Ovary (tissue), 10 donors: ENCODE measurements around the gene NEMP1. TPM values are rescaled to one million over a fixed set of nuclear protein-coding genes. Genes with fewer than 3 reads are reported as not detected.

ENCODE experiments used
- DNase-seq, 5 donors: peaks; one replicate each; pipeline ENCODE4 v3.0.0-alpha.2; 2019 to 2020
- H3K27ac ChIP-seq, 2 donors: fragments of 200-600 bp; one replicate each; pipeline versions ENCODE4 v1.5.1 to v1.8.0; 2019 to 2022
- H3K27me3 ChIP-seq: fragments of 200-600 bp; one replicate; pipeline ENCODE4 v1.8.0; 2022
- H3K36me3 ChIP-seq: fragments of 200-600 bp; sonication (generic); one replicate; pipeline ENCODE4 v1.5.1; 2019
- H3K4me1 ChIP-seq: one replicate; pipeline ENCODE4 v1.8.1; 2013; ENCODE audit warnings: mild to moderate bottlenecking, moderate library complexity; ENCODE audit not compliant: insufficient read depth
- H3K4me3 ChIP-seq: fragments of 200-600 bp; sonication (generic); one replicate; pipeline ENCODE4 v1.5.1; 2017
- H3K9me3 ChIP-seq, 2 donors: fragments of 200-600 bp in 1 of 2; sonication (generic) in 1 of 2; one replicate each; pipeline versions ENCODE4 v1.5.1 to v1.8.1; 2013 to 2019; ENCODE audit warnings: mild to moderate bottlenecking in 1 of 2, moderate library complexity in 1 of 2
- EP300 ChIP-seq: sonication (generic); formaldehyde crosslinking; IDR thresholded peaks from one replicate; pipeline ENCODE4 v1.6.1; 2017; ENCODE audit warnings: antibody characterized with exemption
- POLR2A ChIP-seq: fragments of 450-650 bp; IDR thresholded peaks from one replicate; pipeline ENCODE4 v1.6.1; 2017; ENCODE audit warnings: antibody characterized with exemption, mild to moderate bottlenecking, moderate library complexity
- WGBS, 3 donors: extraction: QIAGEN DNeasy Blood & Tissue Kit in 1 of 3; methylation state at CpG; one replicate each; pipeline versions ENCODE4 v1.1.5 to v1.1.7; 2013 to 2017; 5-methylcytosine and 5-hydroxymethylcytosine counted together
- intact Hi-C, 4 donors: fragments of 100-400 bp; cut with DNase I; formaldehyde crosslinking; loops; one replicate each; pipeline versions ENCODE4 v1.11.0 to v1.15.1; 2022 to 2023
- long read RNA-seq, 3 donors: library from polyadenylated mRNA in 2 of 3; unstranded in 2 of 3; transcript quantifications; one replicate each; pipeline ENCODE4 v2.0.0 and lab custom pipeline, GENCODE V29; 2021 to 2026
- polyA plus RNA-seq, 2 donors: library from polyadenylated mRNA; stranded (reverse); fragments of 200-250 nt in 1 of 2; fragments of 350-450 nt in 1 of 2; fragmentation: Illumina TruSeq in 1 of 2; extraction: RNeasy Lipid Tissue Mini Kit (QIAGEN cat#74804) in 1 of 2; gene quantifications; one replicate each; pipeline ENCODE4 v1.2.3, GENCODE V29; 2013 to 2014
- total RNA-seq, 7 donors: library from RNA; depleted of rRNA in 2 of 7; stranded (reverse); fragments of >200 nt in 2 of 7; fragmentation: NEBNext Ultra II Directional in 3 of 7; extraction: Animal tissue kit (Norgen Biotek cat#: 25700) in 3 of 7; gene quantifications; one replicate each; pipeline versions ENCODE4 v1.1.0 to v1.2.4, GENCODE V29; 2016 to 2023
- TF ChIP-seq, protein P1 (sequence below), 3 donors: fragments of 450-650 bp in 2 of 3; fragments of 200-600 bp in 1 of 3; IDR thresholded peaks; one replicate each; pipeline versions ENCODE4 v1.5.1 to v1.8.0; 2016 to 2022; ENCODE audit warnings: antibody characterized with exemption in 3 of 3, mild to moderate bottlenecking in 1 of 3
- donor health status: DM: no; HTN: no; CAD: no; lungs with moderate emphysema.
- donor health status: DM: no; HTN: no; CAD: no.
- donor health status: Bipolar disorder and iron deficiency.
- donor health status: DM: yes; HTN: yes; CAD: no.
- donor health status: DM: no; HTN: no; CAD: no.
- donor health status: DM: yes; HTN: yes; CAD: no.

NEMP1 gene
- total RNA-seq (10 to 100 TPM in 5 of 7 donors, 1 to 10 TPM in 2; 6.8 to 14.9 (median 10.8) TPM), polyA plus RNA-seq (10 to 100 TPM in 1 of 2 donors, 1 to 10 TPM in 1; 5.8 to 11.1 TPM)
- long read RNA-seq, donor 1, partial matches to known transcripts = 5 of 11 reads
- long read RNA-seq, donor 1, other reads (novel, unspliced or antisense) = 6 of 11 reads
- long read RNA-seq, donor 2, full-length matches to known transcripts = 12 of 12 reads
- long read RNA-seq, donor 2, partial matches to known transcripts = 0 of 12 reads
- long read RNA-seq, donor 2, other reads (novel, unspliced or antisense) = 0 of 12 reads
- long read RNA-seq, donor 3, partial matches to known transcripts = 1 of 11 reads
- long read RNA-seq, donor 3, other reads (novel, unspliced or antisense) = 10 of 11 reads

DNA sequence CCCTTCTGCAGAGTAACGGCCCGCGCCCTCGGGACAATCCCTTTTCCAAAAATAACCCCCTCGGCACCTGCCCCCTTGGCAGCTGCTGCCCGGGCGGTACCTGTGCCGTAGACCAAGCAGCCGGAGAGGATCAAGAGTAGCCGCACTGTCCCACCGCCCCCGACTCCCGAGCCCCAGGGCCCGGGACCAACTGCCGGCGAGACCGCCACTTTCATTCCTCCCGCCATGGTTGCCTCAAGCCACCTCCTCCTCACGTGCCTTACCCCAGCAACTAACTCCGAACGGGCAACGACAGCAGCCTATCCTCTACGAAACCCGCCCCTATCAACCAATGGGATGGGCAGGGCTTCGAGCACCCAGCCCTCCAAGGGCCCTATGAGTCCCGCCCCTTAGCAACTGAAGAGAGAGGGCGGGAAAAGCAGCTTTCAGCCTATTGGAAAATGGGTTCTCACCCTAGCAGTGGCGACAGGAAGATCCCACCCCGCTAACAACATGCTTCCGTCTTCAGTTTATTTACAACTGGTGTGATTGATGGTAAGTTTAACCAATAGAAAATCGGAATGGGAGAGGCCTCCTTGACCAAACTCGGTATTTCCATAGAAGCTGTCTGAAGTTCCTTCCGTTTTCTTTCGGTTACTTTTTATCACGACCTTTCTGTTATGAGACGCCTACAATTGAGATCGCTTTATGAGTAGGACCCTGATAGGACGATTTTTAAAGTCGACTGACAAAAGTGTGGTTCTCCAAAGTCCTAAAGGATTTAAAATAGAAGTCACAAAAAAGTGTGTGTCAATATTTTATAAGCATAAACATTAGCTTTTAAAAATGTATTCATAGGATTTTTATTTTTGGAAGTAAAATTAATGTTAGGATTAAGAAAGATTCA lies at the start of gene NEMP1:
TSS of gene NEMP1 (minus strand) at position 273 of the 886 bp plus-strand sequence. CDS start at position 227, 46 bp downstream.
- Histone ChIP-seq H3K36me3 (no peaks in the 10 kb centered on the region), H3K4me1 (peaks cover 5% of the 10 kb centered on the region), H3K27ac (peak within 1 kb of the TSS; percentile 11 to 57), H3K27me3 (no peaks in the 10 kb centered on the region), H3K4me3 (peak within 1 kb of the TSS; percentile 71), H3K9me3 (no peaks in the 10 kb centered on the region)
- peak; percentile 93 to 97 (median 94) for DNase-seq
- intact Hi-C loops = no loop called here
- TF ChIP-seq, protein P1, sequence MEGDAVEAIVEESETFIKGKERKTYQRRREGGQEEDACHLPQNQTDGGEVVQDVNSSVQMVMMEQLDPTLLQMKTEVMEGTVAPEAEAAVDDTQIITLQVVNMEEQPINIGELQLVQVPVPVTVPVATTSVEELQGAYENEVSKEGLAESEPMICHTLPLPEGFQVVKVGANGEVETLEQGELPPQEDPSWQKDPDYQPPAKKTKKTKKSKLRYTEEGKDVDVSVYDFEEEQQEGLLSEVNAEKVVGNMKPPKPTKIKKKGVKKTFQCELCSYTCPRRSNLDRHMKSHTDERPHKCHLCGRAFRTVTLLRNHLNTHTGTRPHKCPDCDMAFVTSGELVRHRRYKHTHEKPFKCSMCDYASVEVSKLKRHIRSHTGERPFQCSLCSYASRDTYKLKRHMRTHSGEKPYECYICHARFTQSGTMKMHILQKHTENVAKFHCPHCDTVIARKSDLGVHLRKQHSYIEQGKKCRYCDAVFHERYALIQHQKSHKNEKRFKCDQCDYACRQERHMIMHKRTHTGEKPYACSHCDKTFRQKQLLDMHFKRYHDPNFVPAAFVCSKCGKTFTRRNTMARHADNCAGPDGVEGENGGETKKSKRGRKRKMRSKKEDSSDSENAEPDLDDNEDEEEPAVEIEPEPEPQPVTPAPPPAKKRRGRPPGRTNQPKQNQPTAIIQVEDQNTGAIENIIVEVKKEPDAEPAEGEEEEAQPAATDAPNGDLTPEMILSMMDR (IDR thresholded peaks at IDR 0.05) = no peak
- TF ChIP-seq POLR2A (no peak), EP300 (no peak)
- WGBS, 3 donors = 0 to 1% (median 1%) methylated on average over 39 of the region's 39 CpGs

GRCh38 chr12:57127726-57128518 lies 49.3 kb upstream of the NEMP1 start, which contains the start of gene LRP1:
TSS of gene LRP1 (plus strand) at chr12:57128483. CDS start at chr12:57128965, 482 bp downstream.
- no peaks in the 10 kb centered on the region for H3K36me3 ChIP-seq
- WGBS, 3 donors = 0 to 1% (median 0%) methylated on average over 55 to 57 of the region's 57 CpGs
- intact Hi-C loops = loop anchor here (2.0 to 5.0 kb wide), 5 partner anchors 39 to 54 kb away; no protein-coding TSS in a partner anchor
- no peaks in the 10 kb centered on the region for H3K9me3 ChIP-seq
- H3K4me3 ChIP-seq = peak within 1 kb of the TSS; percentile 88
- peaks cover 19% of the 10 kb centered on the region for H3K4me1 ChIP-seq
- no peaks in the 10 kb centered on the region for H3K27me3 ChIP-seq
- peak; percentile 95 for TF ChIP-seq POLR2A
- TF ChIP-seq, protein P1 (IDR thresholded peaks at IDR 0.05) = peak in 1 of 3 donors; percentile 31
- TF ChIP-seq EP300 = no peak
- H3K27ac ChIP-seq = peak within 1 kb of the TSS; percentile 96 to 99
- DNase-seq = peak; percentile 90 to 94 (median 92)

- TF ChIP-seq, protein P1 (IDR thresholded peaks at IDR 0.05) = peak in 2 of 3 donors; percentile 16 to 44
- no peak for TF ChIP-seq POLR2A
- intact Hi-C loops = loop anchor here in 3 of 4 donors (2.0 to 5.0 kb wide), 4 partner anchors 40 to 55 kb away; no protein-coding TSS in a partner anchor
Measured at GRCh38 chr12:57127101-57127725, 48.6 kb upstream of the NEMP1 start.

More at GRCh38 chr12:57127101-57127725, 48.6 kb upstream of the NEMP1 start:
- Histone ChIP-seq H3K4me1 (peaks cover 17% of the 10 kb centered on the region), H3K4me3 (peak overlapping the region; percentile 88), H3K9me3 (no peaks in the 10 kb centered on the region), H3K27ac (peak overlapping the region; percentile 96 to 99), H3K27me3 (no peaks in the 10 kb centered on the region), H3K36me3 (no peaks in the 10 kb centered on the region)
- 6 to 9% (median 7%) methylated on average over 26 of the region's 26 CpGs for WGBS, 3 donors
- DNase-seq = peak; percentile 69 to 76 (median 74)
